GM18951 (cell line): ENCODE data around the gene SPINT3.
"Not testable (repeated sequence)": the region's sequence is repeated elsewhere in the genome, so short reads cannot be mapped to it uniquely, and the experiment has no call there.

Experiments used
- POLR2A ChIP-seq: IDR thresholded peaks from 4 replicates; pipeline ENCODE4 v1.6.1; 2011; ENCODE audit warnings: mild to moderate bottlenecking; ENCODE audit not compliant: insufficient read length, insufficient read depth; ENCODE audit errors: extremely low read depth
- in situ Hi-C: fragments of 300-500 bp; cut with MboI; formaldehyde crosslinking; loops from one replicate; pipeline ENCODE4 v1.12.0; 2022; ENCODE audit warnings: low sequenced_read_pairs, mixed read lengths, inconsistent platforms; ENCODE audit not compliant: unreplicated experiment

Gene SPINT3

GRCh38 chr20:45489083-45489531, 26.3 kb downstream of the SPINT3 start:
- TF ChIP-seq POLR2A = no peak
- in situ Hi-C loops = no loop called here

- TF ChIP-seq POLR2A = no peak
- in situ Hi-C loops = no loop called here
These were observed 28.2 kb downstream of the SPINT3 start for GRCh38 chr20:45487231-45487635.

GRCh38 chr20:45485388-45485787, 30.0 kb downstream of the SPINT3 start:
- TF ChIP-seq POLR2A = no peak
- in situ Hi-C loops = no loop called here

- in situ Hi-C loops = no loop called here
- no peak for TF ChIP-seq POLR2A
These were observed 30.7 kb downstream of the SPINT3 start for GRCh38 chr20:45484676-45485075.

GRCh38 chr20:45479822-45480221, 35.6 kb downstream of the SPINT3 start:
- in situ Hi-C loops = no loop called here
- no peak for TF ChIP-seq POLR2A

- in situ Hi-C loops = not testable (repeated sequence)
These were observed 37.8 kb downstream of the SPINT3 start for GRCh38 chr20:45477530-45478148.

GRCh38 chr20:45472286-45472685, 43.1 kb downstream of the SPINT3 start:
- in situ Hi-C loops = not testable (repeated sequence)

GRCh38 chr20:45470937-45471336, 44.5 kb downstream of the SPINT3 start:
- in situ Hi-C loops = no loop called here

GRCh38 chr20:45470262-45470931, 45.0 kb downstream of the SPINT3 start:
- no peak for TF ChIP-seq POLR2A
- in situ Hi-C loops = no loop called here

More at GRCh38 chr20:45470937-45471336, 44.5 kb downstream of the SPINT3 start:
- no peak for TF ChIP-seq POLR2A

GRCh38 chr20:45469336-45470261, 45.8 kb downstream of the SPINT3 start, which contains the start of gene WFDC2:
Gene WFDC2 (plus strand): TSS chr20:45469753. CDS start chr20:45469782, 29 bp downstream.
- TF ChIP-seq POLR2A = no peak
- in situ Hi-C loops = no loop called here

GRCh38 chr20:45467861-45468260, 47.6 kb downstream of the SPINT3 start:
- in situ Hi-C loops = no loop called here
- no peak for TF ChIP-seq POLR2A

- in situ Hi-C loops = no loop called here
- no peak for TF ChIP-seq POLR2A
These were observed 48.2 kb downstream of the SPINT3 start for GRCh38 chr20:45467172-45467571.

- no peak for TF ChIP-seq POLR2A
- in situ Hi-C loops = no loop called here
These were observed 49.7 kb downstream of the SPINT3 start for GRCh38 chr20:45465491-45466266.
